Liver (tissue), 9 donors: ENCODE data around the gene FMN2. TPM values are rescaled to one million over a fixed set of nuclear protein-coding genes. Genes with fewer than 3 reads are reported as not detected.

Experiments
- DNase-seq: peaks from one replicate; pipeline ENCODE4 v3.0.0-alpha.2; 2017; ENCODE audit warnings: low spot score
- H3K27ac ChIP-seq, 2 donors: one replicate each; pipeline ENCODE4 v1.7.0; 2013; ENCODE audit warnings: inconsistent platforms in 2 of 2, low read length in 2 of 2, control low read depth in 1 of 2, low read depth in 1 of 2, mild to moderate bottlenecking in 1 of 2
- H3K27me3 ChIP-seq, 4 donors: one replicate each; pipeline versions ENCODE4 v1.6.1 to v1.7.0; 2013; ENCODE audit warnings: low read length in 3 of 4, inconsistent platforms in 1 of 4, mild to moderate bottlenecking in 1 of 4, moderate library complexity in 1 of 4; ENCODE audit not compliant: control insufficient read depth in 4 of 4, insufficient read depth in 4 of 4
- H3K36me3 ChIP-seq, 4 donors: one replicate each; pipeline versions ENCODE4 v1.6.1 to v1.7.0; 2013; ENCODE audit warnings: low read length in 3 of 4, mild to moderate bottlenecking in 3 of 4, low read depth in 1 of 4, moderate library complexity in 1 of 4; ENCODE audit not compliant: control insufficient read depth in 4 of 4, insufficient read depth in 3 of 4
- H3K4me1 ChIP-seq, 4 donors: one replicate each; pipeline versions ENCODE4 v1.6.1 to v1.7.0; 2013; ENCODE audit warnings: low read length in 3 of 4, mild to moderate bottlenecking in 3 of 4, moderate library complexity in 1 of 4; ENCODE audit not compliant: control insufficient read depth in 4 of 4, insufficient read depth in 4 of 4
- H3K4me3 ChIP-seq, 3 donors: one replicate each; pipeline versions ENCODE4 v1.6.1 to v1.7.0; 2013; ENCODE audit warnings: low read length in 3 of 3, control low read depth in 1 of 3, low read depth in 1 of 3, mild to moderate bottlenecking in 1 of 3
- H3K9ac ChIP-seq, 2 donors: one replicate each; pipeline ENCODE4 v1.7.0; 2013; ENCODE audit warnings: low read length in 2 of 2, mild to moderate bottlenecking in 2 of 2, moderate library complexity in 2 of 2, control low read depth in 1 of 2, low read depth in 1 of 2
- H3K9me3 ChIP-seq, 4 donors: one replicate each; pipeline versions ENCODE4 v1.6.1 to v1.7.0; 2013; ENCODE audit warnings: low read length in 3 of 4; ENCODE audit not compliant: control insufficient read depth in 4 of 4
- EGR1 ChIP-seq, 2 donors: IDR thresholded peaks; 2 replicates each; pipeline ENCODE4 v1.6.1; 2016 to 2018; ENCODE audit warnings: antibody characterized with exemption in 2 of 2, low read depth in 2 of 2
- FOXA1 ChIP-seq: IDR thresholded peaks from 2 replicates; pipeline ENCODE4 v1.6.1; 2016; ENCODE audit warnings: antibody characterized with exemption
- FOXA2 ChIP-seq: IDR thresholded peaks from 2 replicates; pipeline ENCODE4 v1.6.1; 2016; ENCODE audit warnings: antibody characterized with exemption
- GABPA ChIP-seq, 2 donors: IDR thresholded peaks in 1 of 2; conservative IDR thresholded peaks in 1 of 2; 2 replicates each; pipeline ENCODE4 v1.6.1; 2016; ENCODE audit warnings: antibody characterized with exemption in 2 of 2, mild to moderate bottlenecking in 1 of 2, moderate library complexity in 1 of 2
- HNF4A ChIP-seq, 2 donors: conservative IDR thresholded peaks; 2 replicates each; pipeline ENCODE4 v1.6.1; 2016; ENCODE audit warnings: antibody characterized with exemption in 2 of 2, mild to moderate bottlenecking in 2 of 2
- HNF4G ChIP-seq: IDR thresholded peaks from 2 replicates; pipeline ENCODE4 v1.6.1; 2016; ENCODE audit warnings: antibody characterized with exemption
- JUND ChIP-seq, 2 donors: IDR thresholded peaks; 2 replicates each; pipeline ENCODE4 v1.6.1; 2016; ENCODE audit warnings: antibody characterized with exemption in 2 of 2
- NR2F2 ChIP-seq: IDR thresholded peaks from 2 replicates; pipeline ENCODE4 v1.6.1; 2016; ENCODE audit warnings: antibody characterized with exemption
- RAD21 ChIP-seq, 2 donors: IDR thresholded peaks; 2 replicates each; pipeline ENCODE4 v1.6.1; 2016; ENCODE audit warnings: antibody characterized with exemption in 2 of 2, mild to moderate bottlenecking in 2 of 2
- RXRA ChIP-seq, 2 donors: IDR thresholded peaks; 2 replicates each; pipeline ENCODE4 v1.6.1; 2017 to 2018; ENCODE audit warnings: antibody characterized with exemption in 2 of 2, mild to moderate bottlenecking in 1 of 2
- SP1 ChIP-seq: IDR thresholded peaks from 2 replicates; pipeline ENCODE4 v1.6.1; 2018; ENCODE audit warnings: antibody characterized with exemption, mild to moderate bottlenecking
- TAF1 ChIP-seq: conservative IDR thresholded peaks from 2 replicates; pipeline ENCODE4 v1.6.1; 2016; ENCODE audit warnings: antibody characterized with exemption, mild to moderate bottlenecking
- YY1 ChIP-seq: IDR thresholded peaks from 2 replicates; pipeline ENCODE4 v1.6.1; 2016; ENCODE audit warnings: antibody characterized with exemption, mild to moderate bottlenecking
- WGBS: extraction: QIAGEN DNeasy Blood & Tissue Kit; methylation state at CpG from one replicate; pipeline ENCODE4 v1.1.7; 2013; 5-methylcytosine and 5-hydroxymethylcytosine counted together
- polyA plus RNA-seq, 2 donors: library from polyadenylated mRNA; stranded (reverse) in 1 of 2; unstranded in 1 of 2; fragments of 200-250 nt in 1 of 2; fragments of >200 nt in 1 of 2; fragmentation: Nextera tagmentation in 1 of 2; extraction: Ambion mirVana in 1 of 2; gene quantifications; one replicate each; pipeline versions ENCODE4 v1.2.1 to v1.2.3, GENCODE V29; 2013 to 2015
- total RNA-seq, 2 donors: library from RNA; depleted of rRNA; stranded (reverse); fragments of >200 nt; gene quantifications; one replicate each; pipeline ENCODE4 v1.2.3, GENCODE V29; 2014
- TF ChIP-seq, protein P1 (sequence below): IDR thresholded peaks from 2 replicates; pipeline ENCODE4 v1.6.1; 2016; ENCODE audit warnings: antibody characterized with exemption
- TF ChIP-seq, protein P2 (sequence below): IDR thresholded peaks from 2 replicates; pipeline ENCODE4 v1.6.1; 2016; ENCODE audit warnings: antibody characterized with exemption
- TF ChIP-seq, protein P3 (sequence below): fragments of 150-350 bp; IDR thresholded peaks from 2 replicates; pipeline ENCODE4 v1.5.1; 2017; ENCODE audit warnings: improper control_type of control experiment, low read depth, low read length; ENCODE audit not compliant: missing input control
- TF ChIP-seq, protein P4 (sequence below): IDR thresholded peaks from 2 replicates; pipeline ENCODE4 v1.6.1; 2016; ENCODE audit warnings: antibody characterized with exemption
- TF ChIP-seq, protein P5 (sequence below): IDR thresholded peaks from 2 replicates; pipeline ENCODE4 v1.6.1; 2016; ENCODE audit warnings: antibody characterized with exemption, mild to moderate bottlenecking
- donor health status: healthy.
- donor health status: healthy.
- donor health status: healthy.
- donor health status: healthy.
- donor health status: healthy.

FMN2 gene
- total and polyA plus RNA-seq, 4 donors: 0.17 TPM; not detected in 3

DNA sequence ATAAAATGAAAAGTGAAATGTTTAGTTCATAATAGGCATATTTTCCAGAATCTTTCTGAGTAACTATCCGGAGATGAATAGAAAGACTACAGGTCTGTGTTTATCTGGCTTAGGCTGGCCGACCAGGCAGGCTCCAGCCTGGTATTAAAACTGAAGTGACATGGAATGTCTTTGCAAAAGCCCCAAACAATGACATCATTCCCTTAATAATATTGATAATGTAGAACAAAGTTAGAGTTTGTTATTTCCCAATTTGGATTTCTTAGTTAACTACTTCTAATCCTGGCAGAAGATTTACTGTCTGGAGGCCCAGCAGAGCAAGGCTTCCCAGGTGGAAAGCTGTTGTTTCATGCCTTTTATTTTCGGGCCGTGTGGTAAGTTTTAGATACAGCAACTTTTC, 312.6 kb downstream of the FMN2 start:
- Histone ChIP-seq H3K4me1 (no peaks in the 10 kb centered on the region), H3K27ac (no peak overlapping the region), H3K4me3 (no peak overlapping the region), H3K9me3 (no peaks in the 10 kb centered on the region), H3K36me3 (no peaks in the 10 kb centered on the region), H3K9ac (no peak overlapping the region), H3K27me3 (no peaks in the 10 kb centered on the region)
- DNase-seq: no peak
- TF ChIP-seq RXRA (IDR thresholded peaks at IDR 0.05): no peak
- WGBS: 50% methylated on average over 4 of the region's 4 CpGs

DNA sequence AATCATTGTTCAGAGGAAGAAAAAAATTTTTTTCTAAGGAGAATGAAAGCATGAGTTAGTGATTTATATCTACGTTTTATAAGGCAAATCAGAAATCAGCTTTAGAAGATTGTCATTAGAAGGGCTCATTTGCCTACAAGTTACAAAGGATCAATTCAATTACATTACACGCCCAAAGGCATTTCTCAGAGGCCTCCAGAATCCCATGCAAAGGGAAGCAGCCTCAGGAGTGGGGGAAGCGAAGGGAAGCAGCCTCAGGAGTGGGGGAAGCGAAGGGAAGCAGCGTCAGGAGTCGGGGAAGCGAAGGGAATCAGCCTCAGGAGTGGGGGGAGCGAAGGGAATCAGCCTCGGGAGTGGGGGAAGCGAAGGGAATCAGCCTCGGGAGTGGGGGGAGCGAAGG, 314.1 kb downstream of the FMN2 start:
- DNase-seq: no peak
- Histone ChIP-seq H3K4me3 (no peak overlapping the region), H3K9ac (no peak overlapping the region), H3K9me3 (no peaks in the 10 kb centered on the region), H3K36me3 (no peaks in the 10 kb centered on the region), H3K27ac (no peak overlapping the region), H3K4me1 (no peaks in the 10 kb centered on the region), H3K27me3 (no peaks in the 10 kb centered on the region)
- 86% methylated on average over 12 of the region's 12 CpGs for whole genome bisulfite sequencing
- no peak for TF ChIP-seq RXRA (IDR thresholded peaks at IDR 0.05)
- TF ChIP-seq GABPA (IDR thresholded peaks at IDR 0.05 in 1 of 2, conservative IDR thresholded peaks at IDR 0.05 in 1 of 2): no peak
- TF ChIP-seq HNF4G: no peak
- no peak for TF ChIP-seq TAF1
- TF ChIP-seq HNF4A (conservative IDR thresholded peaks at IDR 0.05): no peak
- no peak for TF ChIP-seq FOXA1
- TF ChIP-seq, protein P1, sequence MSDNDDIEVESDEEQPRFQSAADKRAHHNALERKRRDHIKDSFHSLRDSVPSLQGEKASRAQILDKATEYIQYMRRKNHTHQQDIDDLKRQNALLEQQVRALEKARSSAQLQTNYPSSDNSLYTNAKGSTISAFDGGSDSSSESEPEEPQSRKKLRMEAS: no peak
- TF ChIP-seq, protein P2, sequence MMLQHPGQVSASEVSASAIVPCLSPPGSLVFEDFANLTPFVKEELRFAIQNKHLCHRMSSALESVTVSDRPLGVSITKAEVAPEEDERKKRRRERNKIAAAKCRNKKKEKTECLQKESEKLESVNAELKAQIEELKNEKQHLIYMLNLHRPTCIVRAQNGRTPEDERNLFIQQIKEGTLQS: no peak
- no peak for TF ChIP-seq NR2F2
- no peak for TF ChIP-seq SP1
- TF ChIP-seq EGR1 (IDR thresholded peaks at IDR 0.05; ENCODE audit: low read depth in 2 of 2): no peak
- no peak for TF ChIP-seq YY1
- TF ChIP-seq, protein P3, sequence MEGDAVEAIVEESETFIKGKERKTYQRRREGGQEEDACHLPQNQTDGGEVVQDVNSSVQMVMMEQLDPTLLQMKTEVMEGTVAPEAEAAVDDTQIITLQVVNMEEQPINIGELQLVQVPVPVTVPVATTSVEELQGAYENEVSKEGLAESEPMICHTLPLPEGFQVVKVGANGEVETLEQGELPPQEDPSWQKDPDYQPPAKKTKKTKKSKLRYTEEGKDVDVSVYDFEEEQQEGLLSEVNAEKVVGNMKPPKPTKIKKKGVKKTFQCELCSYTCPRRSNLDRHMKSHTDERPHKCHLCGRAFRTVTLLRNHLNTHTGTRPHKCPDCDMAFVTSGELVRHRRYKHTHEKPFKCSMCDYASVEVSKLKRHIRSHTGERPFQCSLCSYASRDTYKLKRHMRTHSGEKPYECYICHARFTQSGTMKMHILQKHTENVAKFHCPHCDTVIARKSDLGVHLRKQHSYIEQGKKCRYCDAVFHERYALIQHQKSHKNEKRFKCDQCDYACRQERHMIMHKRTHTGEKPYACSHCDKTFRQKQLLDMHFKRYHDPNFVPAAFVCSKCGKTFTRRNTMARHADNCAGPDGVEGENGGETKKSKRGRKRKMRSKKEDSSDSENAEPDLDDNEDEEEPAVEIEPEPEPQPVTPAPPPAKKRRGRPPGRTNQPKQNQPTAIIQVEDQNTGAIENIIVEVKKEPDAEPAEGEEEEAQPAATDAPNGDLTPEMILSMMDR: no peak
- TF ChIP-seq RAD21 (IDR thresholded peaks at IDR 0.05): no peak
- TF ChIP-seq, protein P4, sequence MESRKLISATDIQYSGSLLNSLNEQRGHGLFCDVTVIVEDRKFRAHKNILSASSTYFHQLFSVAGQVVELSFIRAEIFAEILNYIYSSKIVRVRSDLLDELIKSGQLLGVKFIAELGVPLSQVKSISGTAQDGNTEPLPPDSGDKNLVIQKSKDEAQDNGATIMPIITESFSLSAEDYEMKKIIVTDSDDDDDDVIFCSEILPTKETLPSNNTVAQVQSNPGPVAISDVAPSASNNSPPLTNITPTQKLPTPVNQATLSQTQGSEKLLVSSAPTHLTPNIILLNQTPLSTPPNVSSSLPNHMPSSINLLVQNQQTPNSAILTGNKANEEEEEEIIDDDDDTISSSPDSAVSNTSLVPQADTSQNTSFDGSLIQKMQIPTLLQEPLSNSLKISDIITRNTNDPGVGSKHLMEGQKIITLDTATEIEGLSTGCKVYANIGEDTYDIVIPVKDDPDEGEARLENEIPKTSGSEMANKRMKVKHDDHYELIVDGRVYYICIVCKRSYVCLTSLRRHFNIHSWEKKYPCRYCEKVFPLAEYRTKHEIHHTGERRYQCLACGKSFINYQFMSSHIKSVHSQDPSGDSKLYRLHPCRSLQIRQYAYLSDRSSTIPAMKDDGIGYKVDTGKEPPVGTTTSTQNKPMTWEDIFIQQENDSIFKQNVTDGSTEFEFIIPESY: no peak
- no peak for TF ChIP-seq FOXA2
- no peak for TF ChIP-seq JUND (IDR thresholded peaks at IDR 0.05)
- TF ChIP-seq, protein P5, sequence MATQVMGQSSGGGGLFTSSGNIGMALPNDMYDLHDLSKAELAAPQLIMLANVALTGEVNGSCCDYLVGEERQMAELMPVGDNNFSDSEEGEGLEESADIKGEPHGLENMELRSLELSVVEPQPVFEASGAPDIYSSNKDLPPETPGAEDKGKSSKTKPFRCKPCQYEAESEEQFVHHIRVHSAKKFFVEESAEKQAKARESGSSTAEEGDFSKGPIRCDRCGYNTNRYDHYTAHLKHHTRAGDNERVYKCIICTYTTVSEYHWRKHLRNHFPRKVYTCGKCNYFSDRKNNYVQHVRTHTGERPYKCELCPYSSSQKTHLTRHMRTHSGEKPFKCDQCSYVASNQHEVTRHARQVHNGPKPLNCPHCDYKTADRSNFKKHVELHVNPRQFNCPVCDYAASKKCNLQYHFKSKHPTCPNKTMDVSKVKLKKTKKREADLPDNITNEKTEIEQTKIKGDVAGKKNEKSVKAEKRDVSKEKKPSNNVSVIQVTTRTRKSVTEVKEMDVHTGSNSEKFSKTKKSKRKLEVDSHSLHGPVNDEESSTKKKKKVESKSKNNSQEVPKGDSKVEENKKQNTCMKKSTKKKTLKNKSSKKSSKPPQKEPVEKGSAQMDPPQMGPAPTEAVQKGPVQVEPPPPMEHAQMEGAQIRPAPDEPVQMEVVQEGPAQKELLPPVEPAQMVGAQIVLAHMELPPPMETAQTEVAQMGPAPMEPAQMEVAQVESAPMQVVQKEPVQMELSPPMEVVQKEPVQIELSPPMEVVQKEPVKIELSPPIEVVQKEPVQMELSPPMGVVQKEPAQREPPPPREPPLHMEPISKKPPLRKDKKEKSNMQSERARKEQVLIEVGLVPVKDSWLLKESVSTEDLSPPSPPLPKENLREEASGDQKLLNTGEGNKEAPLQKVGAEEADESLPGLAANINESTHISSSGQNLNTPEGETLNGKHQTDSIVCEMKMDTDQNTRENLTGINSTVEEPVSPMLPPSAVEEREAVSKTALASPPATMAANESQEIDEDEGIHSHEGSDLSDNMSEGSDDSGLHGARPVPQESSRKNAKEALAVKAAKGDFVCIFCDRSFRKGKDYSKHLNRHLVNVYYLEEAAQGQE: no peak
